ENCODE data around the gene CIPC.

CIPC gene

DNA sequence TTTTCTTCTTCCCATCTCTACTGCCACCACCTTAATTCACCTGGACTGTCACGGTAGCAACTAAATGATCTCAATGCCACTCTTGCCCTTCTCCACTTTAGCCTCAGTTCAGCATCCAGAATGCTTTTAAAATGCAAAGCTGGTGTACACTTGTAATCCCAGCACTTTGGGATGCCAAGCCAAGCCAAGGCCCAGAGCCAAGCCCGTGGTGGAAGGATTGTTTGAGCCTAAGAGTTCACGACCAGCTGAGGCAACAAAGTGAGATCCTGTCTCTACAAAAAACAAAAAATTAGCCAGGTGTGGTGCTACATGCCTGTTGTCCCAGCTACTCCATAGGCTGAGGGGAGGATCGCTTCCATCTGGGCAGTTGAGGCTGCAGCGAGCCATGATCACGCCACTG is 5.9 kb downstream of the CIPC start:
- DNase-seq = no peak

DNA sequence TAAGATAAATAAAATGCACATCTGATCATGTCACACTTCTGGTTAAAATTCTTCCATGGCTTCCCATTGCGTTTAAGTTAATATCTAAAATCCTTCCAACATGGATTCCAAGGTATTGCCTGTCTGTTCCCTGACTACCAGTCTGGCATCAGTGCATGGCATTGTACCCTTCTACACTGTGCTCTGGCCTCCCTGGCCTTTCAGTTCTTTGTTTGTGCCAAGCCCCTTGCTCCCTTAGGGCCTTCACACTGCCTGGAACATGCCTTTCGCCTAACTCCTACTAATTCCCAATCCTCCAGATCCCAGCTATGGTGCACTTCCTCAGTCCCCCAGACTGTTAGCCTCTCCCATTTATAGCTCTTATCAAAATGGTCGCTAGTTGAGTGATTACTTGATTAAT is 6.3 kb downstream of the CIPC start:
- no peak for DNase-seq

DNA sequence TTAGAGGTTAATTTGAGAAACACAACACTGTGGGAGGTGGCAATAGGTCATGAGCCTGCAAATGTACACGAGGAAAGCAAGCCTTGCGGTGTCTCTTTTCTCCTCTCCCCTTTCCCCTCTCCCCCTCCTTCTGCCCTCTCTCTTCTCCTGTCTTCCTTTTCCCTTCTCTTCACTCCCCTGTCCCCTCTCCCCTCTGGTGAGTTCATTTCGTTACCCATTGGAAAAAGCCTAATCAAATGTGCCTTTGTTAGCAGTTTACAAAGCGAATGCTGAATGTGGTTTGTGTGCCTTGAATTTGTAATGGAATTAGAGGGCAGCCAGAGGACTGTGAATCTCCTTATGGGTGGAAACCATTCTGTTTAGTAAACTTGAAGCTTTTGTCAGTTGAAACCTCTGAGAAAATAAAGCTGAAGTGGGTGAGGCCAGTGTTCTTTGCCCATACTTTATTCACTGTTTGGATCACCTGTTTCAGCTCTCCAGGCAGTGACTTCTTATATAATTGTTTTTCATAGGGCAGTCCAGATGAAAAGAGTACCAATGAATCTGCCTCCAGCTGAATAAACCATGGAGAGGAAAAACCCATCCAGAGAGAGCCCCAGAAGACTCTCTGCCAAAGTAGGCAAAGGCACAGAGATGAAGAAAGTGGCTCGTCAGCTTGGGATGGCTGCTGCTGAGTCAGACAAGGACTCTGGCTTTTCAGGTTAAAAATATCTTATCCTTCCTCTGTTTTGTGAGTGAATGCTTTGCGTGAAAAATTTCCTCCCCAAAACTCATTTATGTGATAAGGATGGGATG is 7.3 kb downstream of the CIPC start:
- no peak for DNase-seq

DNA sequence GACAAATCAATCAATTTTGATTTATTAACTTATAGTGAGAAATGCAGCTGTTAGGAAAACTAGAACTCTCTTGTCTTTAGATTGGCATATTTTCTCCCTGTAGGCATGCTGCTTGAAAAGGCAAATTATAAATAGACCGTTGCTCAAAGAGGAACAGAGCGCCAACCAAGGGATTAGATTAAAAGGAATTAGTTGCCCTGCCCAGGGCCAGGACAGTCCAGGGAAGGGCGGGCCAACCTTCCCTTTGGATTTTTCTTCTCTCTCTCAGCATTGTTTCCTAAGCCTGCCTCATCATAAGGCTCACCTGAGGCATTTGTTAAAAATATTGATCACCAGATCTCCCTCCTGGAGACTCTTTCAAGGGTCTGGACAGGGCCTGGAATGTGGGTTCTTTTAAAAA is 8.6 kb downstream of the CIPC start:
- no peak for DNase-seq

DNA sequence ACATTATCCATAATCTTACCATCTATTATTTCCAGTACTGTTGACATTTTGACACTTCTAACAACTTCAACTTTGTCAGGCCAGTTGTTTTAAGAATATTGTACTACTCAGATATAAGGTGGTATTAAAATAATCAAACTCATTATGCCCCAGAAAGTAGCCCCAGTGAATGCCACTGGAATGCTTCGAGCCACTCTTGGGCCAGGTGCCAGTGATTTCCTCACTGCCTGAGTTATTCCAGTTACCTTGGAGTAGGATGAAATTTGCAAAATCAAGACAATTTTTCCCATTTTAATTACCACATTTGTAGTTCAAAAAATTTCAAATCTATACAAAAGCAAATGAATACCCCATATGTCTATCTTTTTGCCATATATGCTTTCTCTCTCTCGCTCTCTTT is 9.2 kb downstream of the CIPC start:
- DNase-seq = no peak

DNA sequence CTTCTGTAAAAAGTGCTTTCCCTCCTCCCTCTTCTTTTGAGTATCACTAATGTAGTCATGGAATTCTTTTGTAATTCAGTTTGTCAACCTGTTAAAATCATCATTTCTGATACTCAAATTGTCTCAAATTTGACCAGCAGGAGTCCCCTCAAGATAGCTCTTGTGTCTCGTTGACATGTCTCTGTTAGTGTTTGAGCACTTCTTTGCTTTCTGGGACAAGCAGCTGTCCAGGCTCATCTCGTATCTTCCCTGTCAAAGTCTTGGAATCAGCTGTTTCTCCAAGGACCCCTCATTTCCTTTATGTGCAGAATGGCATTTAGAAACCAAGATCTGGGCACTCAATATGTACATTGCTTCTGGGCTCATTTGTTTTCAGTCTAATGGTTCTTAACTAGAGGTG is 10.7 kb downstream of the CIPC start:
- DNase-seq = no peak

DNA sequence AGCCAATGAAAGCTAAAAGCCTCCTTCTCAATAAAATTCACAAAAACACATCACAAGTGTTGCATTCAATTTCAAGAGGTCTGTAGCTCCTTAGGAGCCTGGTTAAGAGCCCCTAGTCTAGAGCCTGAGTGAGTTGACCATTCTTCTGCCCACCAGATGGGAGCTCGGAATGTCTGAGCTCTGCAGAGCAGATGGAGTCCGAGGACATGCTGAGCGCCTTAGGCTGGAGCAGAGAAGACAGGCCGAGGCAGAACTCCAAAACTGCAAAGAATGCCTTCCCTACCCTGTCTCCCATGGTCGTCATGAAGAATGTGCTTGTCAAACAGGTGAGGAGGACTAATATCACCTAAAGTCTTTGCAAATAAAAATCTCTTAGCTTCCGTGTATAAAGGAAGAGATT is 11.6 kb downstream of the CIPC start:
- no peak for DNase-seq

DNA sequence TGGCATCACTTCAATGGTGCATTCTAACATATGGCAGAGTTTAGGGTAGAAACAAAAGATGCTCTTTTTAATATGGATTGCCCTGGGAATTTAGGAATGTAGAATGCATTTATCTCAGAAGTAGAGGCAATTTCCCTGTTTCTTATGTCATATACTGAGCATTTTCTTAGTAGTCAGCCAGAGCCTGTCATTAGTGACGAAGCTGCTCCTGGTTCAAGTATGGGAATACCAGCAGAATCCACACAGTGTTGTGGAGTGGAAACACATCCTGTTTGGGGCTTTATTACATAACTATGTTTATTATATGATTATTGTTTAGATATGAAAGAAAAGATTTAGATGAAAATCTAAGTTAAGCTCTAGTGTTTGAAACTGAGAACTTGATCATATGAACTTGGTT is 12.2 kb downstream of the CIPC start:
- no peak for DNase-seq

DNA sequence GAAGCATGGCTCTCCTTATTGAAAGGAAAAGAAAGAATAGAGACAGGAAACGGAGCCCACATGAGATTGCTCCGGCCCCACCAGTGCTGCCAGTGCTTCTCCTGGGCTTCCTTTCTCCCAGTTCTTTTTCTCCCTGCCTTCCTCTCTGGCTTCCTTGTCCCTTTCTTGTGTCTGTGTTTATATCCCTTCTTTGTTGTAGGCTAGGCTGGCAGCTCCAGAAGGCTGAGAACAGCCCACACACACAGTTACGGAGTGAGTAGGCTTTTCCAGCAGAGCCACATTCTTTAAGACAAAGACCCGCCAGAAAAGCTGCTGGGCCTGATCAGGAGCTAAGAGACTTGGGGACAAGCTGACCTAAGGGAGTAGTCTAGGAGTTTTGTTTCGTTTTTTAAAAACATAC is 13.0 kb downstream of the CIPC start:
- no peak for DNase-seq

DNA sequence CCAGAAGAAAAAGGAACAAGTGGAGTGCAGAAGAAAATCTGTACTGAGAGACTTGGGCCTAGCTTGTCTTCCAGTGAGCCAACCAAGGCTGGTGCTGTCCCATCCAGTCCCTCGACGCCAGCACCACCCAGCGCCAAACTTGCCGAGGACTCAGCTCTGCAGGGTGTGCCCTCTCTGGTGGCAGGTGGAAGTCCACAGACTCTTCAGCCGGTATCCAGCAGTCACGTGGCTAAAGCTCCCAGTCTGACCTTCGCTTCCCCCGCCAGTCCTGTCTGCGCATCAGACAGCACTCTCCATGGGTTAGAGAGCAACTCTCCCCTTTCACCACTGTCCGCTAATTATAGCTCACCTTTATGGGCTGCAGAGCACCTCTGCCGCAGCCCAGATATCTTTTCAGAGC is 15.6 kb downstream of the CIPC start:
- DNase-seq = no peak

DNA sequence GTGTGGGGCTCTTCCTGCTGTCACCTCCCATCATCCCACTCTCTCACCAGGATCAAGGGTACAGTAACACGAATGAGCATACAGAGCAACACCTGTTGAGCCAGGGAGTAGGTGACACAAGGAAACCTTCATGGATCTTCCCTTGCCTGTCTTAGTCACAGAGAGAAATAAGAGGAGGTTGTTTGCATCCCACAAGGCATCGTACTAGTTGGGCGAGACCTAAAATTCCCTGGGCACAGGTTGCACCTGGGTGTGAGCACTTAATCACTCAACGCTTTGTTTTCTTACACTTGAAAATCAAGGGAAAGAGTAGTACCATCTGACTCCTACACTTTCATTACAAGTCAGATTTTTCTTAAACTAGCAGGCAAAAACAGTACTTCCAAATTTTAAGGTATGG is 16.6 kb downstream of the CIPC start:
- no peak for DNase-seq

DNA sequence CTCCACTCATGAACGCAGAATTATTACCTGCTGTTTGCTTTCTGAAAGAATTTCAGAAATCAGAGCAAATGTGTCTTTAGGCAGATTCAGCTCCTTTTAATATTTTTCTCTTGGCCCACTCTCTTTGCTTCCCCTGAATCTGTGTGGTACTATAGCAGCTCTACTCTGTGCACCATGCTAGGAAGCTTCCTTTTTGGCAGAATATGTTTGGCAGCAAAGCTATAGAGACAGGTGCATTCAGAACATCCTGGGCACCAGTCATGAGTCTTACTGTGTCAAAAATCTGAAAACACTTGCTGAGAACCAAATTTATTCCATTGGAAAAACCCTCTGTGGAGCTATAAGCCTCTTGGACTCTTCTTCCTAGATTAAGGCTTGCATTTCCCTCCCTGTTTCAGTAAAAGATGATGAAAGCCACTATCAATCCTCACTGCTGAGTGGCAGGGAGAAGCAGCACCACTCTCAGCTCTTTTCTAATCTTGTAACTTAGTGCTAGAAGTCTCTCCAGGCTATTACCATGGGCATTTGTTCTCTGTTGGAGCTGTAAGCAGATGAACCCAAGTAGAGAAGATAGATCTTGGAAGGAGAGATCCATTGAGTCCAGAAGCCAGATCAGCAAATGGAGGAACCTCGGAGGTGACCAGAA is 18.2 kb downstream of the CIPC start:
- no peak for DNase-seq

DNA sequence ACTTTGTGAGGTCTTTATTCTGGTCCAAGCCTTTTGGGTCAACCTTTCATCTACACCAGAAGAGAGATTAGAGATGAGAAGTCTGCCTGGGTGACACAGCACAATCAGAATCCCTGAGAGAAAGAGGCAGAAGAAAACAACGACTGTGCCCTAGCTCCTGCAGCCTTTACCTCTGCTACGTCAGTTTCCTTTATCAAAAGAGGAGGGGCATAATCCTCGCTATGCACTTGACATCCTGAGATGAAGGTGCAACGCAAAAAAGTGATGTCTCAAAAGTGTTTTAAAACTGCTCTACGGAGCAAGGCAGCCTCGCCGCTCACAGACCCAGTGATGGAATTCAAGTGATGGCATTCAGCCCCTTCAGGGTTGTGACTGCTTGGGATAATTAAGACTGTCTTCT is 21.8 kb downstream of the CIPC start:
- DNase-seq = no peak

DNA sequence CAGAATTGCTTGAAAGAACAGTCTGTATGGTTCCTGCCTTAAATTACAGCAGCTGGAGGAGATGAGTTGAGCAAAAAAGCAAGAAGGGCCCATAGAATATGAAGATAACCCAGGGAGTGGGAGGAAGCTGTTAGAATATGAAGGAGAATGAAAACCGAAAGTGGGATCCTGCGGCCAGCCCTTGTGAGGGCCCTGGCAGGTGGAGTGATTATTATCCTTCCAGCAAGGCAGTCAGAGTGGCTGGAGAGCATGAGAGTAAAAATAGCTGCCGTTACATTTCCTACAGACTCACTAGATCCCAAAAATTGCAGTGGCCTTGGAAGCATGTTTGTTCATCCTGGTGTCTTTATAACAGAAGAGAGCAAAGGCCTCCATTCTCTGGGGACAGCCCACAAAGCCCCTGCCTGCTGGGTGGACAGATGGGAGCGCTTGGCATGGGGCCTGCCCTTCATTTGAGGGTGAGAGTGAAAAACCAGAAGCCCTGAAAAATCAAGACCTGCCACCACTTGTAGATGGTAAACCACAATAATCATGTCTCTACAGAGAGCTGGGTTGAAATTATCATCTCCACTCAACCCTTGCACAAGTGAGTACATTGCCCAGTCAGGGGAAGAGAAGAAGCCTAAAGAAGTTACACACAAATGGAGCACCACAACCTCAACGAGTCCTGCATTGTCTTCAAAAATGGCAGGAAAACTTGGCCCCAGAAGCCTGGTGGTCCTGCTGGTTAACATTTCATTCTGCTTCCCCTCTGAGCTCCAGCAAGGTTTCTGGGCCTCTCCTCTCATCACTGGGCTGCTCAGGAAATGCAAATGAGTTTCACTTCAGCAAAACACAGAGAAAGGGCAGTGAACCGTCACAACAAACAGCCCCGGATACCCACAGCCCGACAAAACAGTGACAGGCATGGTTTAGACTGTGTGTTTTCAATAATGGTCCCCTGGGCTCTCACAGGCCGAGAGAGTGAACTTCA is 23.0 kb downstream of the CIPC start:
- DNase-seq = peak; percentile 51

DNA sequence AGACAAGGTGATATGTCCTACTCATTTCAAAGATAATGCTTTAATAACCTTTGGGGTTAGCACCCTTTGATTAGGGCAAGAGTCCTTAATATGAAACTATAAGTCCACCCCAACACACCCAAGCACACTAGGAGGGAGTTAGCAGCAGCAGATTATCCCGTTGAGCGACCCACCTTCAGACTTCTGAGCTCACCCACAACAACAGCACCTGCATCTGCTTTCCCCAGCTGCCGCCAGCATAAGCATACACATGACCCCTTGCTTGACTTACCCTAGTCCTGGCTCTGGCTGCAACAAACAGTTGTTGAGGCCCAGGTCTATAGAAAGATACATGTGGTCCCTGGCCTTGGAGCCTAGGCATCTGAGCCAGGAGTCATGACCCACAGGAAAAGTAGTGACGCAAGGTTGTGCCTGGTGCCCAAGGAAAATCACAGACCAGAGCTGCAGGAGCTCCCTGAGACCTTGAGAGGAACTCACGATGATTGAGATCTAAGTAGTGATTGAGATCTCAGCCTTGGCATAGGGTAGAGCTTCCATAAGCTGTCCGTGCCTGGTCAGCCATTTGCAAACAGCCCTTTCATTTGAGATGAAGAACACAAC is 24.6 kb downstream of the CIPC start:
- DNase-seq = no peak

DNA sequence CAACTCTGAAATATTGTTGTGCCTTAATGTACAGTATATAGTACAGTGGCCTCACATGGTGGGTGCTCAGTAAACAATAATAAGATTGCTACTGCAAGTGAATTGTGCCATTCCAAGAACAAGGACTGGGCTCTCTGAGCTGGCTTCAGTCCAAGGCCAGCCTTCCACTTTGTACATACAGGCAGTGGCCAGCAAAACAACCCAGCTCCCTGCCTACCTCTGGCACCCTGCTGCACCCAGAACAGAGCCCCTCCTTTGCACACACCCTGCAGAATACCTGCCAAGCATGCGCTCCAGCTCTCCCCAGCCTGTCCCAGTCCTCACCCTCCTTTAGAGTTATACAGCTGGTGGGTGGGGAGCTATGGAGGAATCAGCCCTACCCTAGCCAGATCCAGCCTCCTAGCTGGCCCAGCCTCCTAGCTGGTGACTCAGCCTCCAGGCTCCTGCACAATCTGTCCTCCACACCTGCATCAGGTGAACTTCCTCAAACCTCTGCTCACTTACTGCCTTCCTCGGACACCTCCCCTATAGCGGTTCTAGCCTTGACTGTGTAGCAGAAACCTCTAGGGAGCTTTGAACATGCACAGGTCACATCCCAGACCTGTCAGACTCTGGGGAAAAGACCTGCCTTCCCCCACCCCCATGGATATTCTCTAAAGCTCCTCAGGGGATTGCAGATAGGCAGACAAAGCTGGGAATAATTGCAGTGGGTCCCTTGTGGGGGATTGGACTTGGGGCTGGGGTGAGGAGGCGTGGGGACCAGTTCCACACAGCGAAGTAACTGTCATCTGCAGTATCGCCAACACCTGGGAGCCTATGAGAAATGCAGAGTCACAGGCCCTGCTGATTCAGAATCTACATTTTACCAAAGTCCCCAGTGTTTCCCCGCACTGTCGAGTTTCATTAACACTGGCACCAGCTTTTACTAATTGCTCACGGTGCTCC is 25.6 kb downstream of the CIPC start:
- no peak for DNase-seq

DNA sequence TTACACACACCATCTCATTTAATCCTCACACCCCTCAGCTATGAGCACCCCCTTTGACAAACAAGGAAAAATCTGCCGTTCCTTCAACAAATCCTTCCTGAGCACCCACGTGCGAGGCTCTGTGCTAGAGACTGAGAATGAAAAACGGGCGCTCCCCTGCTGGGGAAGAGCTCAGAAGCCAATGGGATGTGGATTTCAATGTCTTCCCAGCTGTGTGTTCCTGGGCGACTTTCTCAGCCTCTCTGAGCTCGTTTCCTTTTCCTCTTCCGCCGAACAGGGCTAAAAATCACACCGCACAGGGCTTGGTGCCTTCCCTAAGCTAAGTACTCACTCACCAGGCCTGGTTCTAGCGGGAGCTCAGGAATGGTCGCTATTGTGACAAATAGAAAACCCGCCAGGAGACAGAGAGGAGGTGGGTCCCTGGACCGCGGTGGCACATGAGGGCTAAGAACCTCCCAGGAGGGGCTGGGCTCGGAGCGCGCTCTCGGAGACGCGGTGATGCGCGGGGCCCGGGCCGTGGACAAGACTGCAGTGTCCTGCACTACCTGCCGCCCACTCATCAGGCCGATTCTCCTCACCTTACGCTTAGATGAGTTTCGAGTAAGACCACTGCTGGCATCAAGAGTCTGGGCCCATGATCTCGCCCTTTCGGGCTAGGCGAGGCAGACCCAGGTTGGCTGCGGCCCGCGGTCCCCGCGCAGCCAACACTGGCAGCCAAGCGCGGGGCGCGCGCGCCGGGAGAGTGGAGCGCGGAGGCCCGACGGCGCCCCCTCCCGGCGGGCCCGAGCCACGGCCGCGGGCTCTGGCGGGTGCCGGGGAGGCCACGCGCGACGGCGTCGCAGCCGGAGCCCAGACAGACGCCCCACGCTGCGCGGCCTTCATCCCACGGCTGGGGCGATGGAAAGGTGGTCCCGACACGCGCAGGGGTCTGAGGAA is 26.6 kb downstream of the CIPC start:
- peak; percentile 46 for DNase-seq

DNA sequence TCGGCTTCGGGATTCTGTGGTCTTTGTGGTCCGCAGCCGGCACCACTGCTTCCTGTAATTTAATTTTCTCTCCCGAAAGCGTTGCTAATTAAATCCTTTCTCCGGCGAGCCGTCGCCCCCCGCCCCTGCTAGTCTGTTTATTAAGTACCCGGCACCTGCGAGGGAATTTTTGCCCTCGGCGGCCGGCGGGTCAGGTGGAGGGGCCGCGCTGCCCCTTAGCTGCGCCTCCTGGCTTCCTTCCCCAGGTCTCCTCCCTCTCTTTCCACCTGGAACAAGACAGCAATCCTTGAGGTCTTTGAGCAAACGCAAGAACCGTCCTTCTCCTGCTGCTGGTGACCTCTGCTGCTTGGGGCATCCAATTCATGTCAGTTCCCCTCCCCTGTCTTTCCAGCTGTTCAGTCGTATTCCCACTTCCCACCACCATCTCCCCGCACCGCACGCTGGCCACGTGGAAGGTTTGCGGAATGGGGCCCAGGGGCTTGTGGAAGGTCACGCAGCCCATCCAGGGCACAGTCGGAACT is 27.3 kb downstream of the CIPC start:
- no peak for DNase-seq

DNA sequence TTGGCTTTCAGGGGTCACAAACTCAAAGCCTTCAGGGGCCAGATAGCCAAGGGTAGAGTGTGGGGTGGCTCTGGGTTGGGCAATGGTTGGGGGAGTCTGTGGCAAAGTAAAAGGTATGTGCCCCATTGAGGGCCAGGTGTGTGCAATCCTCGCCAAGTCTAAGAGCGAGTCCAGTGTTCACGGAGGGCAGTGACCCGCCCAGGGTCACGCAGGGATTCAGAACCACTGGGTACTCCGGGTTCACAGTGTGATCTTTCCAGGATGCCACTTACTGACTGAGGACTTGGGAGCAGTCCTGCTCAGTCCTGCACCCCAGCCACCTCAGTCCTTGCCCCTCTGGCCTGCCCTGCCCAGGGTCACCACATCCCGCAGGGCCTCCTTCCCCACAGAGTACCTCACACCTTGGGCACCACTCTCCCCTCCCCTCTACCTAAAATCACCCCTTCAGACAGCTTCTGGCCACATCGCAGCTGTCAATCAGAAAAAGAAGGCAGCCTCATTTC is 27.8 kb downstream of the CIPC start:
- no peak for DNase-seq

DNA sequence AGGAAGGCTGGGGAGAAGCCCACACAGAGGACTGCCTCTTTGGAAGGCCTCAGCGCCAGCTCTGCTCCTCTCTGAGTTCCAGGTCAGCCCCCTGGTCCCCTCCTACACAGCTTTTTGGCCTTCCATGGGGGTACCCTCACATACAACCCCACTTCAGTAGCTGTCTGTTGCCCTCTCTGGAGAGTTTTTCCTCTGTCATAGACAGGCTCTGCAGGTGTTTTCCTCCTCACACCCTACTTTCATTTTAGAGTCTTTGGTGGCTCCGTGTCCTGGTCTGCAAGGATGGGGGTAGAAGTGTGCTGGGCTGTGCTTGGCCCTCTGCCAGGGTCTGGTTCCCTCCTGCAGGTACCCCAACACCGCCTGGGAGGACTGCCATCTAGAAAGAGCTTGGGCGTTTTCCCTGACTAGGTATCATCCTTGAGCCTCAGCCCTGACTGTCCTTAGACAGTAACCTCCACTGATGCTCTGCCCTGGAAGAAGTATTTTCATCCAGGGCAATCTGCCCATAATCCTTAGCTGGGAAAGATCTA is 28.5 kb downstream of the CIPC start:
- no peak for DNase-seq
